HG03196 (cell line): ENCODE results near the gene FOXD4L1.
"Not testable (repeated sequence)": the region's sequence is repeated elsewhere in the genome, so short reads cannot be mapped to it uniquely, and the experiment has no call there.

ENCODE experiments used
- ATAC-seq: cut with Tn5 transposase; IDR thresholded peaks from one replicate; pipeline ENCODE4 v1.9.1; 2021; ENCODE audit not compliant: unreplicated experiment

The FOXD4L1 gene

GRCh38 chr2:113521492-113521891 is 23.0 kb downstream of the FOXD4L1 start:
- ATAC-seq: not testable (repeated sequence)

- ATAC-seq: not testable (repeated sequence)
Measured at GRCh38 chr2:113524986-113525385, 26.5 kb downstream of the FOXD4L1 start.

- ATAC-seq: peak; percentile 75
Measured at GRCh38 chr2:113527350-113528045, 29.0 kb downstream of the FOXD4L1 start.

DNA sequence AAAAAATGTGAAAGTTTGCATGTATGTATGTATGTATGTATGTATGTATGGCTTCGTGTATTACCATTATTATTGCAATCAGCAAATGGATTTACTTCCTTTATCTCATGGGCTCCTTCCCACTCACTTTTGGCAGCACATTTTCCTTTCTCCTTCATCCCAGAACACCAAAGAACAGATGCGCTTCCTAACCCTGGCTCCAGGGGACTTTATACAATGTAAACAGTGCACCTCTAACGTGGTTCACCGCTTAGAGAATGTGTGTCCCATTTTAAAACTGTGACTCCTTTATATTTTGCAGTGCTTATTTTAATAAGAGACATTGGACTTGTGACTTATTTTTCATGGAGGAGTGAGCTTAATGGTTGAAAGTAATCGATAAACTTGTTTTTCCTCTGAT is 29.7 kb downstream of the FOXD4L1 start:
- ATAC-seq: not testable (repeated sequence)

DNA sequence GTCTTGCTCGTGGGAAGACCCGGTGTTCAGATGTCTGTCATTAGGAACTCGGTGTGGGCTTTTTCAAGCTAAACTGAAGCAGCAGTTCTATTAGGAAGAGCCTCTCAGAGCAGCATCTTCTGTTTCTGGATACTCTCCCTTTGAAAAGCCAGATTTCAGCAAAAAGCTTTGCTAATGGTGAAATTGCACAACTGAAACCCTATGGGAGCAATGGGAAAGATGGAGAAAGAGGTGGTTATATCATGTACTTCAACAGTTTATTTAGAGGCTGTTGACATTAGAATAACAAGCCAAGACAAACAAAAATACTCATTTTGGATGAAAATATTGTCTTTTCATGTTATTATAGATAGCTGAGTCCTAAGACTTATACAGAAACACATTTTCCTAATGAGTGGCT is 30.4 kb downstream of the FOXD4L1 start:
- ATAC-seq: not testable (repeated sequence)

GRCh38 chr2:113532991-113533390 is 34.5 kb downstream of the FOXD4L1 start:
- not testable (repeated sequence) for ATAC-seq

DNA sequence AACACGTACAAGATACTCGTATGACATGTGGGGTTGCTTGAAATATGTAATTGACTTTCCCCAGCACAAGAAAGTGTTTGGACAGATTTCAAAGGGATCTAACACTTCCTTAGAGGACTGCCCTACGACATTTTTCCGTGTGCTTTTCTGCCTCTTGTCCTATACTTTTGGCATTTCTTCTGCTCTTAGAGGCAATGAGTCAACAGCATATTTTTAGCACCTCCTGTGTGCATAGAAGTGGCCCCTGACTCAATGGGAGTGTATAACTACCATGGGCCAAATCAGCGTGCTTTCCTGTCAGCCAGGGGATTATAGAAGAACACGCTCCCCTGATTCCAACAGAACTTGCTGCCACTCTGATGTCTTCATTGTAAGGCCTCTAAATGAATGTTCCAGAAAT is 38.1 kb downstream of the FOXD4L1 start:
- not testable (repeated sequence) for ATAC-seq

- ATAC-seq: not testable (repeated sequence)
Measured at GRCh38 chr2:113540834-113541203, 42.4 kb downstream of the FOXD4L1 start.

DNA sequence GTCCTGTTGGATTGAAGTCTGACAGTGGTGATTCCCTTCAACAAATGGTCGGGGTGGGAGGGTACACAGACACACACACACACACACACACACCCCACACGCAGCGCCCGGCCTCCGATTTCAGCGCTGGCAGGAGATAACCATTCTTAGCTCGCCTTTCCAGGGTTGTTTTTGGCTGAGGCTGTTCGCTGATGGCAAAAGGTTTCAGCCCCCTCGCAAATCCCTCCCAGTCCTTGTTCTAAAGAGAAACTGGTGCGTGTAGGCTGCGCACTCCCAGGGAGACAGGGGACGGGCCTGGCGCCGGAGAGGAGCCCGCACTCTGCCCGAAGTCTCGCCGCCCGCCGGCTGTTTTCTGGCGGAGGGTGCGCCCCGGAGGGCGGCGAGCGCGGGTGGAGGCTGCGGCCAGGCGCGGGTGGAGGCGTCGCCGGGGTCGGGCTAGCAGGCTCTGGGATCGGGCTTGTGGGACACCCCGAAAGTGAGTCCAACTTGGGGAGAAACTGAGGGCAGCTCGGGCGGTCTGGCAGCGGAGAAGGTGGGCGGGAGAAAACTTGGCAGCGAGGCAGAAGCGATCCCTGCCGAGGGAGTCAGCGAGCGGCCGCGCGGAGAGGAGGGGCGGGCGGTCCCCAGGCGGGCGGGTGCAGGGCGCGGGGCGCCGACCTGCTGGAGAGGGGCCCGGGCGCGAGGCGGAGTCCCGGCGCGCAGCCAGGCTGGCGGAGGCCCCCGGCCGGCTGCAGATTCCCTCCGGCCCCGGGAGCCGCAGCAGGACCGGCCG is 42.9 kb downstream of the FOXD4L1 start:
- not testable (repeated sequence) for ATAC-seq

DNA sequence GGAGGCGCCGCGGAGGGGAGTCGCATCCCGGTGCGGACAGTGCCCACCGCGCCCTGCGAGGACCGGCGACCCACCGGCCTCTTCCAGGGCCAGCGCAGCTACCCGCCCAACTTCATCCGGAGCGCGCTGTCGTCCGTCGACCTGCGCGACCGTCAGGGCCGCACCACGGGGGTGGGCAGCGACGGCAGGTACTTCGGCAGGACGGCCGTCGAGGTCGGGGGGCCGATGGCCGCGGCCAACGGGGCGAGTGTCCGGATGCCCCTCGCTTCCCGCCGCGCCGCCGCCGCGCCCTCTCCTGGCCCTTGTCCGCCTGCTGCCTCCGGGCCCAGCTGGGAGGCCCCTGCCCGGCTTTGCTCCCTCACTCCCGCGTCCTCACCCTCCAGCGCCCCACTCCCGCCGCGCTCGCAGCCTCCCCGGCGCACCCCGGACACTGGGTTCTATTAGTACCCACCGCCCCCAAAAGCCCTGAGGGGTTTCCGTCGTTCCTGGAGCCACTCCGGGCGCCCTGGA is 43.6 kb downstream of the FOXD4L1 start:
- not testable (repeated sequence) for ATAC-seq

GRCh38 chr2:113542529-113542928 is 44.1 kb downstream of the FOXD4L1 start:
- ATAC-seq: not testable (repeated sequence)
